GM20000 (cell line): ENCODE results near the gene CLPTM1.

Experiments used
- DNase-seq: peaks from one replicate; pipeline ENCODE4 v3.0.0; 2012; ENCODE audit warnings: low spot score
- CTCF ChIP-seq: IDR thresholded peaks from 2 replicates; pipeline ENCODE4 v1.5.1; 2012; ENCODE audit warnings: mild to moderate bottlenecking, control low read depth; ENCODE audit errors: extremely low read depth, missing control alignments

The CLPTM1 gene

DNA sequence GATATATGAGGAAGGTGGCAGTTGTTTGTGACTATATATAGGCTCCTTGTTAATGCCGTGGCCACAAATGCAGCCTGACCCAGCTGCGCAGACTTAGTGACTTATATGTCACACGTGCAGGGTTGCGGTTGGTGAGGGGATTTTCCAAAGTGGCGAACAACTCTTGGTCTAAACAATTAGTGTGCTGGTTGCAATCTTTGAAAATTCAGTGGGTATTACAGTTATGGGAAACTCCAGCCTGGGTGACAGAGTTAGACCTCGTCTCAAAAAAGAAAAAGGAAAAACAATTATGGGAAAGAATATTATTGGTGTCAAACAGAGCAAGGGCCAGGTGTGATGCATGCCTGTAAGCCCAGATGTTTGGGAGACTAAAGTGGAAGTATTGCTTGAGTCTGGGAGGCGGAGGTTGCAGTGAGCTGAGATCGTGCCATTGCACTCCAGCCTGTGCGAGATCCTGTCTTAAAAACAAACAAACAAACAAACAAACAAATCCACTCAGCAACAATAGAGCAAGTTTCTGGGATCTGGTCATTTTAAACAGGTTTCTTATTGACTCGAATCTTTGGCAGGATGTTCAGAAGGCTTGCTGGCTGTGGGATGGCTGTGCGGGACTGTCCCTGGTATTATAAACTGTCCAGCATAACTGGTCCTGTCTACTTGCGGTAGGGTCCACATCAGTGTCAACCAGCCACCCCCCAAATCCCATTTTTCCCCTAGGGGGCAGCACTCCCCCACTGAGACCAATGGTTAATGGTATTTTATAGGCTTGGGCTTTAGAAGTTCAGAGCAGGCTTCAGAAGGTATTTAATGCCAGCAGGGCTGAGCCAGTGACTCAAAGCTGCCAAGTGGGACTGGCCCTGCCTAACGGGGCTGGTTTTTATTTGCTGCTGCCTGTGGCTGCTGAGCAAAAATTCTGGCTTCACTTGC lies 61.5 kb downstream of the CLPTM1 start:
- TF ChIP-seq CTCF, result peak; percentile 49
- peak; percentile 89 for DNase-seq

- TF ChIP-seq CTCF, result no peak
- no peak for DNase-seq
Measured at GRCh38 chr19:45019187-45019586, 64.0 kb downstream of the CLPTM1 start.

- no peak for DNase-seq
- no peak for TF ChIP-seq CTCF
Measured at GRCh38 chr19:45020071-45020470, 64.9 kb downstream of the CLPTM1 start.

- TF ChIP-seq CTCF, result no peak
- DNase-seq, result no peak
Measured at GRCh38 chr19:45021971-45022370, 66.8 kb downstream of the CLPTM1 start.

- DNase-seq, result no peak
Measured at GRCh38 chr19:45023048-45023447, 67.9 kb downstream of the CLPTM1 start.

GRCh38 chr19:45025264-45025663 lies 70.1 kb downstream of the CLPTM1 start:
- no peak for TF ChIP-seq CTCF
- DNase-seq, result no peak

More at GRCh38 chr19:45023048-45023447, 67.9 kb downstream of the CLPTM1 start:
- no peak for TF ChIP-seq CTCF

GRCh38 chr19:45027371-45027770 lies 72.2 kb downstream of the CLPTM1 start:
- no peak for TF ChIP-seq CTCF
- no peak for DNase-seq
